Activated CD4-positive, alpha-beta T cell treated with anti-CD3 and anti-CD28 coated beads for 1 hour (primary cell): ENCODE results near the gene ANKRD42.
A peak's percentile ranks its signal among the peaks of the same experiment; 100 is the strongest.

Experiments used
- DNase-seq: peaks from one replicate; pipeline ENCODE4 v3.0.0-alpha.2; 2020

The ANKRD42 gene

GRCh38 chr11:83193315-83194280 is at the start of gene ANKRD42:
TSS of gene ANKRD42 (plus strand) at chr11:83193712. CDS start at chr11:83194671, 959 bp downstream.
- DNase-seq: peak; percentile 73

GRCh38 chr11:83147895-83148294 is 45.6 kb upstream of the ANKRD42 start:
- DNase-seq: no peak

- DNase-seq: no peak
Measured at GRCh38 chr11:83150450-83150849, 43.1 kb upstream of the ANKRD42 start.

- DNase-seq: no peak
Measured at GRCh38 chr11:83151274-83151977, 42.1 kb upstream of the ANKRD42 start.

- DNase-seq: no peak
Measured at GRCh38 chr11:83152264-83152663, 41.2 kb upstream of the ANKRD42 start.

- no peak for DNase-seq
Measured at GRCh38 chr11:83153764-83154163, 39.7 kb upstream of the ANKRD42 start.

- peak; percentile 96 for DNase-seq
Measured at GRCh38 chr11:83156144-83156995, 37.1 kb upstream of the ANKRD42 start.

- no peak for DNase-seq
Measured at GRCh38 chr11:83156996-83157593, 36.4 kb upstream of the ANKRD42 start, which contains the start of gene PCF11. TSS of gene PCF11 (plus strand) at chr11:83157131. CDS start at chr11:83157440, 309 bp downstream.

GRCh38 chr11:83157594-83158356 is 35.7 kb upstream of the ANKRD42 start:
- peak; percentile 19 for DNase-seq

- DNase-seq: no peak
Measured at GRCh38 chr11:83158357-83158786, 35.1 kb upstream of the ANKRD42 start.

GRCh38 chr11:83158965-83159901 is 34.3 kb upstream of the ANKRD42 start:
- no peak for DNase-seq

GRCh38 chr11:83159902-83160865 is 33.3 kb upstream of the ANKRD42 start:
- no peak for DNase-seq

GRCh38 chr11:83161610-83162199 is 31.8 kb upstream of the ANKRD42 start:
- DNase-seq: no peak

- DNase-seq: no peak
Measured at GRCh38 chr11:83162377-83162776, 31.1 kb upstream of the ANKRD42 start.

GRCh38 chr11:83166193-83166866 is 27.2 kb upstream of the ANKRD42 start:
- DNase-seq: no peak

- DNase-seq: no peak
Measured at GRCh38 chr11:83168756-83169155, 24.8 kb upstream of the ANKRD42 start.

GRCh38 chr11:83170865-83171264 is 22.6 kb upstream of the ANKRD42 start:
- no peak for DNase-seq

- no peak for DNase-seq
Measured at GRCh38 chr11:83172551-83172950, 21.0 kb upstream of the ANKRD42 start.
